Body of pancreas (tissue), 4 donors: Measurements from ENCODE around the gene ELP1.

Experiments used
- CTCF ChIP-seq, 7 experiments: fragments of 450-650 bp in 4 of 7; fragments of 200-600 bp in 3 of 7; sonication (generic) in 3 of 7; IDR thresholded peaks; one replicate each; pipeline ENCODE4 v1.5.1; 2016 to 2019; ENCODE audit warnings: antibody characterized with exemption in 7 of 7
- POLR2A ChIP-seq, 3 donors: fragments of 450-650 bp; IDR thresholded peaks; one replicate each; pipeline ENCODE4 v1.6.1; 2016; ENCODE audit warnings: antibody characterized with exemption in 3 of 3, mild to moderate bottlenecking in 2 of 3

DNA sequence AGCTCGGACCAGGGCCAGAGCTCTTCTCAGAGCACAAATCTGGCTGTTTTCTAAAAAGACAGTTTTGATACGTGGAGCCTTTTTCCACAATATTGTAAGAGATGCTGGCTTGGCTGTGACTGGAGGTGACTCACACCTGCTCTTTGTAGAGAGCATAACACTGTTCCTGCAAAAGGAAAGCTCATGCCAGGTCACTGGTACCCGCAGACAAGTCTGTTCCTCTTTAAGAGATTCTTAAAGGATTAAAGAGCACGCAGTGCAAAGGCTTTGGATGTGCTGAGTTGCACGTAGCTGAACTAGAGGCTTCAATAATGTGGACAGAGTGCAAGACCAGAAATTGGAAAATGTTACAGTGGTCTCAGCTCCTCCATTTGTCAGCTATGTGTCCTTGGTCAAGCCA, 97.1 kb downstream of the ELP1 start:
- TF ChIP-seq CTCF (IDR thresholded peaks at IDR 0.05) = no peak
- TF ChIP-seq POLR2A (IDR thresholded peaks at IDR 0.05) = no peak
